Mesendoderm (in vitro differentiated cells): ENCODE results near the gene OPCML.
"Not testable (repeated sequence)": the region's sequence is repeated elsewhere in the genome, so short reads cannot be mapped to it uniquely, and the experiment has no call there.

ENCODE experiments used
- DNase-seq: peaks from one replicate; pipeline ENCODE4 v3.0.0; 2013
- H2AK5ac ChIP-seq: 2 replicates; pipeline ENCODE4 v1.6.1; 2013; ENCODE audit warnings: low read length, inconsistent platforms
- H2BK120ac ChIP-seq: 2 replicates; pipeline ENCODE4 v1.6.1; 2013; ENCODE audit warnings: low read depth, mild to moderate bottlenecking, low read length, moderate library complexity, mixed read lengths
- H2BK15ac ChIP-seq: replicated peaks from 2 replicates; pipeline ENCODE4 v1.6.1; 2013; ENCODE audit warnings: low read depth, mild to moderate bottlenecking, moderate library complexity
- H2BK5ac ChIP-seq: 2 replicates; pipeline ENCODE4 v1.6.1; 2013; ENCODE audit warnings: low read length, inconsistent platforms
- H3K18ac ChIP-seq: 2 replicates; pipeline ENCODE4 v1.6.1; 2013; ENCODE audit warnings: mild to moderate bottlenecking, low read length, mixed read lengths
- H3K23ac ChIP-seq: one replicate; pipeline ENCODE4 v1.6.1; 2013; ENCODE audit warnings: low read length
- H3K27ac ChIP-seq: 2 replicates; pipeline ENCODE4 v1.5.1; 2013; ENCODE audit warnings: low read depth, mild to moderate bottlenecking, inconsistent platforms, low read length, moderate library complexity
- H3K27me3 ChIP-seq: 2 replicates; pipeline ENCODE4 v1.6.1; 2013; ENCODE audit warnings: low read length, control low read depth, mild to moderate bottlenecking, inconsistent platforms; ENCODE audit not compliant: insufficient read depth, poor library complexity
- H3K36me3 ChIP-seq: 2 replicates; pipeline ENCODE4 v1.6.1; 2013; ENCODE audit warnings: low read length, inconsistent platforms; ENCODE audit not compliant: control insufficient read depth, insufficient read depth
- H3K4ac ChIP-seq: one replicate; pipeline ENCODE4 v1.6.1; 2013; ENCODE audit warnings: low read depth, mild to moderate bottlenecking, low read length, moderate library complexity
- H3K4me1 ChIP-seq: 2 replicates; pipeline ENCODE4 v1.6.1; 2013; ENCODE audit warnings: low read depth, low read length, inconsistent platforms; ENCODE audit not compliant: control insufficient read depth
- H3K4me2 ChIP-seq: 2 replicates; pipeline ENCODE4 v1.6.1; 2013; ENCODE audit warnings: low read length
- H3K4me3 ChIP-seq: 2 replicates; pipeline ENCODE4 v1.5.1; 2013; ENCODE audit warnings: mild to moderate bottlenecking, low read length
- H3K56ac ChIP-seq: one replicate; pipeline ENCODE4 v1.6.1; 2013; ENCODE audit warnings: low read length
- H3K79me1 ChIP-seq: 2 replicates; pipeline ENCODE4 v1.6.1; 2013; ENCODE audit warnings: low read length, inconsistent platforms
- H3K79me2 ChIP-seq: 2 replicates; pipeline ENCODE4 v1.6.1; 2013; ENCODE audit warnings: mild to moderate bottlenecking, low read length; ENCODE audit not compliant: control insufficient read depth, insufficient read depth
- H3K9ac ChIP-seq: 2 replicates; pipeline ENCODE4 v1.6.1; 2013; ENCODE audit warnings: low read length, inconsistent platforms
- H4K5ac ChIP-seq: one replicate; pipeline ENCODE4 v1.6.1; 2013; ENCODE audit warnings: low read length
- H4K8ac ChIP-seq: one replicate; pipeline ENCODE4 v1.6.1; 2013; ENCODE audit warnings: low read depth, mild to moderate bottlenecking, control low read depth, low read length, moderate library complexity
- WGBS: extraction: QIAGEN DNeasy Blood & Tissue Kit; methylation state at CpG from one replicate; pipeline ENCODE4 v1.1.7; 2013; ENCODE audit warnings: low lambda C conversion rate, missing lambda C conversion rate; ENCODE audit not compliant: insufficient coverage; ENCODE audit errors: extremely low coverage; 5-methylcytosine and 5-hydroxymethylcytosine counted together

Gene OPCML

DNA sequence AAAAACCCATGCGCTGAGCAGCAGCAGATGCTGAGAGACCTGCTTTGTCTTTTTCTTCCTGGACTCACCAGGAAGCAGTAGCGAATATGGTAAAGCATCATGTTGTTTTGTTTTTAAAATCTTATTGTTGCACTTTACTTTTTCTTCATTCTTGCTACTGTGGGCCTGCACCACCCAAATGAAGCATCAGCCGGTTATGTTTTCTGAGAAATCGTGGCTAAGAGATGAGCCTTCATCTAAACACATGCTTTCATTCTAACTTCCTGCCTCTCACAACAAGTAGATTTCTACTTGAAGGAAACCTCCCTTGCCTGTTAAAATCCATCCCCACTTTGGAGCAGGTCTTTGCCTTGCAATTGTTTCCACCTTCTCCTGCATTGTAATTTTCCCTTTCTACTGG, 1136.0 kb downstream of the OPCML start:
- H3K23ac ChIP-seq = no peak overlapping the region
- H2AK5ac ChIP-seq = no peak overlapping the region
- no peak overlapping the region for H4K8ac ChIP-seq
- no peak overlapping the region for H2BK15ac ChIP-seq
- DNase-seq = no peak
- no peaks in the 10 kb centered on the region for H3K79me1 ChIP-seq
- no peak overlapping the region for H2BK5ac ChIP-seq
- H3K4me1 ChIP-seq = peaks cover 5% of the 10 kb centered on the region
- H3K4ac ChIP-seq = no peak overlapping the region
- no peaks in the 10 kb centered on the region for H3K27me3 ChIP-seq
- no peak overlapping the region for H4K5ac ChIP-seq
- H3K4me3 ChIP-seq = no peak overlapping the region
- no CpG with 5 or more reads among the region's 4 CpGs for WGBS
- H3K56ac ChIP-seq = no peak overlapping the region
- no peaks in the 10 kb centered on the region for H3K79me2 ChIP-seq
- H3K36me3 ChIP-seq = no peaks in the 10 kb centered on the region
- H3K4me2 ChIP-seq = no peak overlapping the region
- H2BK120ac ChIP-seq = no peak overlapping the region
- no peak overlapping the region for H3K9ac ChIP-seq
- no peak overlapping the region for H3K18ac ChIP-seq
- H3K27ac ChIP-seq = no peak overlapping the region

DNA sequence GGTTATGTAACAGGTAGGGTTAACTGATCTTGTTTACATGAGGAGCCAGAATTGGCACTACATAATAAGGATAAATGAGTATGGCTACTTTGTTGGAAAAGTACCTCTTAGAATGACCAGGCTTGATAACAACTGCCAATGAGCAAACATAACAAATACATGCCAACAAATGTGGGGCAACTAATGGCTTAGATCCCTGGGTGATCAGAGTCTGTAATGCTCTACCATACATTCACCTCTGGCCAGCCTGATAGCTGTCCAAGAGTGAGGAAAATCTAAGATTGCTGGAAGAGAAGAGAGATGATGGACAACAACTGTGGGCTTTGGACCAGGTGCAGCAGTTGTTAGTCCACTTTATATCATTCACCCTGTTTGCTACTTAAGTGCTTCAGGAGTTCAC, 1136.9 kb downstream of the OPCML start:
- Histone ChIP-seq H3K9ac (no peak overlapping the region), H2AK5ac (no peak overlapping the region), H3K23ac (no peak overlapping the region), H3K36me3 (no peaks in the 10 kb centered on the region), H4K8ac (no peak overlapping the region), H3K27me3 (no peaks in the 10 kb centered on the region), H3K4me2 (no peak overlapping the region), H2BK120ac (no peak overlapping the region), H3K4me3 (no peak overlapping the region), H3K79me2 (no peaks in the 10 kb centered on the region), H2BK5ac (no peak overlapping the region), H4K5ac (no peak overlapping the region), H3K27ac (no peak overlapping the region), H3K4ac (no peak overlapping the region), H3K18ac (no peak overlapping the region), H3K79me1 (no peaks in the 10 kb centered on the region), H2BK15ac (no peak overlapping the region), H3K56ac (no peak overlapping the region), H3K4me1 (no peaks in the 10 kb centered on the region)
- no peak for DNase-seq

GRCh38 chr11:132379540-132379939, 1152.8 kb downstream of the OPCML start:
- H3K23ac ChIP-seq = no peak overlapping the region
- H2BK15ac ChIP-seq = no peak overlapping the region
- no peak overlapping the region for H3K4me3 ChIP-seq
- no peak overlapping the region for H2BK120ac ChIP-seq
- H2BK5ac ChIP-seq = no peak overlapping the region
- no peaks in the 10 kb centered on the region for H3K4me1 ChIP-seq
- H3K18ac ChIP-seq = no peak overlapping the region
- no peaks in the 10 kb centered on the region for H3K36me3 ChIP-seq
- H3K27ac ChIP-seq = no peak overlapping the region
- H3K27me3 ChIP-seq = no peaks in the 10 kb centered on the region
- H3K9ac ChIP-seq = no peak overlapping the region
- no peak overlapping the region for H3K4ac ChIP-seq
- H3K56ac ChIP-seq = no peak overlapping the region
- H4K5ac ChIP-seq = no peak overlapping the region
- no peaks in the 10 kb centered on the region for H3K79me2 ChIP-seq
- no peak overlapping the region for H3K4me2 ChIP-seq
- H4K8ac ChIP-seq = no peak overlapping the region
- no peaks in the 10 kb centered on the region for H3K79me1 ChIP-seq
- no CpG with 5 or more reads among the region's 3 CpGs for WGBS
- no peak for DNase-seq
- no peak overlapping the region for H2AK5ac ChIP-seq

DNA sequence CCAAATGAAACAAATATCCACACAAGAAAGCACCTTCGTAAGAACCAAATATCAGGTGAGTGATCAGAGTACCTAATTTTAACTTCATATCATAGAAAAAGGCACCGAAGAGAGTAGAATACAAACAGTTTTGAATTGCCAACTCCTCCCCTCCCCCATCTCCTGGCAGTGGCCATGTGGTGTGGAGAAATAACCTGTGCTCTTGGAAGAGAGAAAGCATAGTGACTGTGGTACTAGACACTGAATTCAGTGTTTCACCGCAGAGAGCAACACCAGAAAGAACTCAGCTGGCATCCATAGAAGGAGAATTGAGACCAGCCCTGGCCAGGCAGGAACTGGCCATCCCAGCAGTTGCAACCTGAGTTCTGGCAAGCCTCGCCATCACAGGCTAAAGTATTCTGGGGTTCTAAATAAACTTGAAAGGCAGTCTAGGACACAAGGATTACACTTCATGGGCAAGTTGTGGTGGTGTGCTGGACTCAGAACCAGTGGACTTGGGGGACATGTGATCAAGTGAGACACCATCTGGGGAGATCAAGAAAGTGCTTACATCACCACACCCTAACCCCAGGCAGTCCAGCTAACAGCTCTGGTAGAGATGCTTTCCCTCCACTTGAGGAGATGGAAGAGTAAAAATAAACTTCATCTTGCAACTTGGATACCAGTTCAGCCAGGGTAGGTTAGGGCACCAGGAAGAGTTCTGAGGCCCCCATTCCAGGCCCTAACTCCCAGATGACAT, 1158.7 kb downstream of the OPCML start:
- H3K36me3 ChIP-seq = no peaks in the 10 kb centered on the region
- H3K4me2 ChIP-seq = no peak overlapping the region
- no peak overlapping the region for H2AK5ac ChIP-seq
- no peaks in the 10 kb centered on the region for H3K79me2 ChIP-seq
- no peaks in the 10 kb centered on the region for H3K4me1 ChIP-seq
- no peak overlapping the region for H3K18ac ChIP-seq
- H3K4me3 ChIP-seq = no peak overlapping the region
- H3K79me1 ChIP-seq = no peaks in the 10 kb centered on the region
- DNase-seq = no peak
- H3K23ac ChIP-seq = no peak overlapping the region
- no peak overlapping the region for H3K9ac ChIP-seq
- H2BK120ac ChIP-seq = no peak overlapping the region
- no peak overlapping the region for H2BK5ac ChIP-seq
- H3K27ac ChIP-seq = no peak overlapping the region
- no peak overlapping the region for H4K8ac ChIP-seq
- no peak overlapping the region for H4K5ac ChIP-seq
- no CpG with 5 or more reads among the region's 4 CpGs for WGBS
- H3K4ac ChIP-seq = no peak overlapping the region
- no peak overlapping the region for H3K56ac ChIP-seq
- H3K27me3 ChIP-seq = no peaks in the 10 kb centered on the region
- H2BK15ac ChIP-seq = no peak overlapping the region

GRCh38 chr11:132370114-132370513, 1162.2 kb downstream of the OPCML start:
- not testable (repeated sequence) for H4K5ac ChIP-seq, H3K36me3 ChIP-seq, H3K4me2 ChIP-seq, H3K4me3 ChIP-seq, H3K4ac ChIP-seq, DNase-seq, H3K56ac ChIP-seq, H3K27ac ChIP-seq, H4K8ac ChIP-seq, H3K4me1 ChIP-seq, H2BK15ac ChIP-seq, H3K23ac ChIP-seq, H2BK5ac ChIP-seq, H2AK5ac ChIP-seq, H3K79me2 ChIP-seq, H3K27me3 ChIP-seq, H3K79me1 ChIP-seq, H2BK120ac ChIP-seq, H3K18ac ChIP-seq, H3K9ac ChIP-seq

GRCh38 chr11:132367293-132367692, 1165.0 kb downstream of the OPCML start:
- H3K4me3 ChIP-seq = no peak overlapping the region
- H3K9ac ChIP-seq = no peak overlapping the region
- no peak overlapping the region for H4K8ac ChIP-seq
- no peak overlapping the region for H2BK120ac ChIP-seq
- no peaks in the 10 kb centered on the region for H3K79me2 ChIP-seq
- no peaks in the 10 kb centered on the region for H3K79me1 ChIP-seq
- WGBS = no CpG with 5 or more reads among the region's 3 CpGs
- no peaks in the 10 kb centered on the region for H3K27me3 ChIP-seq
- H2BK15ac ChIP-seq = no peak overlapping the region
- H3K4me1 ChIP-seq = no peaks in the 10 kb centered on the region
- H3K56ac ChIP-seq = no peak overlapping the region
- no peak overlapping the region for H3K4ac ChIP-seq
- H3K23ac ChIP-seq = no peak overlapping the region
- no peaks in the 10 kb centered on the region for H3K36me3 ChIP-seq
- H3K27ac ChIP-seq = no peak overlapping the region
- no peak overlapping the region for H2AK5ac ChIP-seq
- H4K5ac ChIP-seq = no peak overlapping the region
- DNase-seq = no peak
- H3K18ac ChIP-seq = no peak overlapping the region
- H3K4me2 ChIP-seq = no peak overlapping the region
- H2BK5ac ChIP-seq = no peak overlapping the region
